OCI-LY7 (cell line): Measurements from ENCODE around the gene STX8. TPM values are rescaled to one million over a fixed set of nuclear protein-coding genes. Genes with fewer than 3 reads are reported as not detected.

Experiments used
- BruUV-seq: library from RNA; stranded (reverse); fragments of 400-500 nt; replicated peaks from 2 replicates; lab custom pipeline; 2021; lab: Mats Ljungman, UMichigan
- CTCF ChIA-PET: fragments of 300-600 bp; sonication (Branson Sonifier 250); formaldehyde crosslinking; loops from one replicate; lab custom pipeline; 2022; ENCODE audit warnings: antibody characterized with exemption; ENCODE audit not compliant: unreplicated experiment; lab: Charles Lee
- POLR2A ChIA-PET: fragments of 300-600 bp; sonication (Branson Sonifier 250); formaldehyde crosslinking; loops from one replicate; lab custom pipeline; 2022; ENCODE audit warnings: antibody characterized with exemption; lab: Charles Lee
- DNase-seq: peaks from one replicate; pipeline ENCODE4 v3.0.0-alpha.2; 2015; ENCODE audit warnings: low spot score
- H2AFZ ChIP-seq: fragments of 200-600 bp; sonication (generic), shearing (Covaris generic); 2 replicates; pipeline ENCODE4 v1.6.1; 2014; ENCODE audit warnings: mild to moderate bottlenecking, antibody characterized with exemption, low read length, moderate library complexity
- H3K27ac ChIP-seq: fragments of 200-600 bp; sonication (generic); 2 replicates; pipeline ENCODE4 v1.5.1; 2014; ENCODE audit warnings: mixed run types, low read depth, mild to moderate bottlenecking, moderate library complexity, low read length, inconsistent platforms; ENCODE audit not compliant: poor library complexity, severe bottlenecking
- H3K36me3 ChIP-seq: fragments of 200-600 bp; sonication (generic); 2 replicates; pipeline ENCODE4 v1.6.1; 2014; ENCODE audit warnings: mild to moderate bottlenecking, antibody characterized with exemption, low read length, moderate library complexity, mixed read lengths; ENCODE audit not compliant: insufficient read depth
- H3K4me1 ChIP-seq: fragments of 200-600 bp; sonication (generic); 2 replicates; pipeline ENCODE4 v1.5.1; 2014; ENCODE audit warnings: mild to moderate bottlenecking, low read length; ENCODE audit not compliant: insufficient read depth, poor library complexity, severe bottlenecking
- H3K4me2 ChIP-seq: fragments of 200-600 bp; sonication (generic); 2 replicates; pipeline ENCODE4 v1.6.1; 2014; ENCODE audit warnings: mild to moderate bottlenecking, low read length
- H3K4me3 ChIP-seq: fragments of 200-600 bp; sonication (generic); 2 replicates; pipeline ENCODE4 v1.5.1; 2014; ENCODE audit warnings: mild to moderate bottlenecking, low read depth, low read length; ENCODE audit not compliant: poor library complexity, severe bottlenecking
- H3K79me2 ChIP-seq: fragments of 200-600 bp; sonication (generic); 2 replicates; pipeline ENCODE4 v1.6.1; 2016; ENCODE audit warnings: low read depth, mild to moderate bottlenecking, low read length, moderate library complexity, mixed read lengths; ENCODE audit not compliant: insufficient read depth
- H3K9me2 ChIP-seq: fragments of 200-600 bp; sonication (generic); 2 replicates; pipeline ENCODE4 v1.6.1; 2016; ENCODE audit warnings: mild to moderate bottlenecking, low read length, mixed read lengths; ENCODE audit not compliant: insufficient read depth
- H3K9me3 ChIP-seq: fragments of 200-600 bp; sonication (generic); 2 replicates; pipeline ENCODE4 v1.6.1; 2014; ENCODE audit warnings: mild to moderate bottlenecking, mixed run types, low read length, mixed read lengths
- H4K20me1 ChIP-seq: fragments of 200-600 bp; sonication (generic); 2 replicates; pipeline ENCODE4 v1.6.1; 2014; ENCODE audit warnings: mild to moderate bottlenecking, antibody characterized with exemption, low read length, moderate library complexity, mixed read lengths; ENCODE audit not compliant: insufficient read depth
- EZH2phosphoT487 ChIP-seq: fragments of 200-600 bp; sonication (generic); IDR thresholded peaks from 2 replicates; pipeline ENCODE4 v1.6.1; 2018; ENCODE audit warnings: low read depth, borderline replicate concordance, mild to moderate bottlenecking, mixed run types, antibody characterized with exemption, low read length, moderate library complexity, mixed read lengths
- intact Hi-C: fragments of 100-400 bp; cut with micrococcal nuclease; formaldehyde crosslinking; loops from one replicate; pipeline ENCODE4 v1.10.0; 2022; ENCODE audit not compliant: unreplicated experiment
- total RNA-seq, 2 experiments: library from RNA; depleted of rRNA in 1 of 2; stranded (reverse); fragments of >200 nt in 1 of 2; shearing (Covaris generic) in 1 of 2; gene quantifications; 2 replicates each; pipeline ENCODE4 v1.2.3, GENCODE V29; 2014 to 2022
- TF ChIP-seq, protein P1 (sequence below): fragments of 200-600 bp; sonication (generic); conservative IDR thresholded peaks from 2 replicates; pipeline ENCODE4 v1.5.1; 2014; ENCODE audit warnings: mild to moderate bottlenecking, antibody characterized with exemption, low read length, moderate library complexity, mixed read lengths

Gene STX8
- total RNA-seq, 2 experiments from 2014 or later: 56.7 to 69.0 TPM

GRCh38 chr17:9242497-9242881 lies 333.1 kb downstream of the STX8 start:
- Histone ChIP-seq H3K4me3 (no peak overlapping the region), H2AFZ (no peak overlapping the region), H3K36me3 (no peaks in the 10 kb centered on the region), H3K4me2 (no peak overlapping the region), H3K79me2 (no peaks in the 10 kb centered on the region), H4K20me1 (no peaks in the 10 kb centered on the region), H3K27ac (no peak overlapping the region), H3K9me2 (no peaks in the 10 kb centered on the region), H3K4me1 (no peaks in the 10 kb centered on the region), H3K9me3 (no peaks in the 10 kb centered on the region)
- BruUV-seq: no TSS peak
- TF ChIP-seq EZH2phosphoT487: no peak
- TF ChIP-seq, protein P1, sequence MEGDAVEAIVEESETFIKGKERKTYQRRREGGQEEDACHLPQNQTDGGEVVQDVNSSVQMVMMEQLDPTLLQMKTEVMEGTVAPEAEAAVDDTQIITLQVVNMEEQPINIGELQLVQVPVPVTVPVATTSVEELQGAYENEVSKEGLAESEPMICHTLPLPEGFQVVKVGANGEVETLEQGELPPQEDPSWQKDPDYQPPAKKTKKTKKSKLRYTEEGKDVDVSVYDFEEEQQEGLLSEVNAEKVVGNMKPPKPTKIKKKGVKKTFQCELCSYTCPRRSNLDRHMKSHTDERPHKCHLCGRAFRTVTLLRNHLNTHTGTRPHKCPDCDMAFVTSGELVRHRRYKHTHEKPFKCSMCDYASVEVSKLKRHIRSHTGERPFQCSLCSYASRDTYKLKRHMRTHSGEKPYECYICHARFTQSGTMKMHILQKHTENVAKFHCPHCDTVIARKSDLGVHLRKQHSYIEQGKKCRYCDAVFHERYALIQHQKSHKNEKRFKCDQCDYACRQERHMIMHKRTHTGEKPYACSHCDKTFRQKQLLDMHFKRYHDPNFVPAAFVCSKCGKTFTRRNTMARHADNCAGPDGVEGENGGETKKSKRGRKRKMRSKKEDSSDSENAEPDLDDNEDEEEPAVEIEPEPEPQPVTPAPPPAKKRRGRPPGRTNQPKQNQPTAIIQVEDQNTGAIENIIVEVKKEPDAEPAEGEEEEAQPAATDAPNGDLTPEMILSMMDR: no peak
- intact Hi-C loops: no loop called here
- POLR2A ChIA-PET: no interaction called here
- DNase-seq: no peak
- CTCF ChIA-PET: no interaction called here

GRCh38 chr17:9241774-9242496 lies 333.7 kb downstream of the STX8 start:
- H3K4me1 ChIP-seq: no peaks in the 10 kb centered on the region
- no peaks in the 10 kb centered on the region for H3K79me2 ChIP-seq
- H3K27ac ChIP-seq: no peak overlapping the region
- H3K4me2 ChIP-seq: no peak overlapping the region
- H3K9me2 ChIP-seq: no peaks in the 10 kb centered on the region
- intact Hi-C loops: no loop called here
- H3K36me3 ChIP-seq: no peaks in the 10 kb centered on the region
- no TSS peak for BruUV-seq
- no peak overlapping the region for H3K4me3 ChIP-seq
- POLR2A ChIA-PET: no interaction called here
- CTCF ChIA-PET: no interaction called here
- no peaks in the 10 kb centered on the region for H4K20me1 ChIP-seq
- DNase-seq: no peak
- no peak overlapping the region for H2AFZ ChIP-seq
- TF ChIP-seq, protein P1: no peak
- TF ChIP-seq EZH2phosphoT487: no peak
- no peaks in the 10 kb centered on the region for H3K9me3 ChIP-seq

- POLR2A ChIA-PET: no interaction called here
- intact Hi-C loops: no loop called here
- Histone ChIP-seq H3K27ac (no peak overlapping the region), H3K79me2 (no peaks in the 10 kb centered on the region), H3K4me2 (no peak overlapping the region), H4K20me1 (no peaks in the 10 kb centered on the region), H3K4me3 (no peak overlapping the region), H3K4me1 (no peaks in the 10 kb centered on the region), H3K36me3 (no peaks in the 10 kb centered on the region), H3K9me3 (no peaks in the 10 kb centered on the region), H2AFZ (no peak overlapping the region), H3K9me2 (no peaks in the 10 kb centered on the region)
- TF ChIP-seq, protein P1: no peak
- no peak for TF ChIP-seq EZH2phosphoT487
- BruUV-seq: no TSS peak
- DNase-seq: no peak
- CTCF ChIA-PET: no interaction called here
Measured at GRCh38 chr17:9241371-9241712, 334.3 kb downstream of the STX8 start.
